ENCODE measurements around the gene SEMA6C.

DNA sequence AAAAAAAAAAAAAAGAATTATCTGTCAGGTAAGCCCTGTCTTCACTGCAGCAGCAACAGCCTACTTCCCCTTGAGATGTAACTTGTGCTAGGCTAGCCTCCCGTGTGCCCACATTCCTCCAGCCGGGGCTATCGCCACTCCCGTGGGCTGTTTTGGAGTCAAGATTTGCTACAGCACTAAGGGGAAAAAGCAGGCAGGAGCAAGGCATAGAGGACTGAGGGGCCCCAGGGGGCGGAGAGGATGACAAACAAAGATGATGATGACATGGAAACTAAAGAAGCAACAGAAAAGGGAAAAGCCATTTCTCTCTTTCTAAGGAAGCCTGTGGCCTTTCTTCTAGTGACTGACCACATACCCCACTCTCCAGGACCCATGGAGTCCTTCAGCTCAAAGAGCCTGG lies 11.9 kb upstream of the SEMA6C start:
- TF ChIP-seq POLR2A (IDR thresholded peaks at IDR 0.05; ENCODE audit: extremely low read depth, insufficient read length) = no peak
- TF ChIP-seq, protein P1, sequence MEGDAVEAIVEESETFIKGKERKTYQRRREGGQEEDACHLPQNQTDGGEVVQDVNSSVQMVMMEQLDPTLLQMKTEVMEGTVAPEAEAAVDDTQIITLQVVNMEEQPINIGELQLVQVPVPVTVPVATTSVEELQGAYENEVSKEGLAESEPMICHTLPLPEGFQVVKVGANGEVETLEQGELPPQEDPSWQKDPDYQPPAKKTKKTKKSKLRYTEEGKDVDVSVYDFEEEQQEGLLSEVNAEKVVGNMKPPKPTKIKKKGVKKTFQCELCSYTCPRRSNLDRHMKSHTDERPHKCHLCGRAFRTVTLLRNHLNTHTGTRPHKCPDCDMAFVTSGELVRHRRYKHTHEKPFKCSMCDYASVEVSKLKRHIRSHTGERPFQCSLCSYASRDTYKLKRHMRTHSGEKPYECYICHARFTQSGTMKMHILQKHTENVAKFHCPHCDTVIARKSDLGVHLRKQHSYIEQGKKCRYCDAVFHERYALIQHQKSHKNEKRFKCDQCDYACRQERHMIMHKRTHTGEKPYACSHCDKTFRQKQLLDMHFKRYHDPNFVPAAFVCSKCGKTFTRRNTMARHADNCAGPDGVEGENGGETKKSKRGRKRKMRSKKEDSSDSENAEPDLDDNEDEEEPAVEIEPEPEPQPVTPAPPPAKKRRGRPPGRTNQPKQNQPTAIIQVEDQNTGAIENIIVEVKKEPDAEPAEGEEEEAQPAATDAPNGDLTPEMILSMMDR (IDR thresholded peaks at IDR 0.05; ENCODE audit: low read depth, low read length) = no peak
- TF ChIP-seq, protein P2, sequence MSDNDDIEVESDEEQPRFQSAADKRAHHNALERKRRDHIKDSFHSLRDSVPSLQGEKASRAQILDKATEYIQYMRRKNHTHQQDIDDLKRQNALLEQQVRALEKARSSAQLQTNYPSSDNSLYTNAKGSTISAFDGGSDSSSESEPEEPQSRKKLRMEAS (IDR thresholded peaks at IDR 0.05; ENCODE audit: low read depth, low read length) = no peak
